WTC11 (cell line): ENCODE results near the gene ATP6V1F. TPM values are rescaled to one million over a fixed set of nuclear protein-coding genes. Genes with fewer than 3 reads are reported as not detected.

Source experiments
- ATAC-seq: fragments of 200-7000 bp; cut with Tn5 transposase; 2 replicates; pipeline ENCODE4 v1.10.0; 2021; ENCODE audit warnings: mild to moderate bottlenecking, moderate library complexity
- CTCF ChIA-PET: fragments of 300-600 bp; sonication (Branson Sonifier 250); formaldehyde crosslinking; loops from one replicate; lab custom pipeline; 2021; ENCODE audit warnings: antibody characterized with exemption; lab: Charles Lee
- POLR2A ChIA-PET: fragments of 350-600 bp; sonication (Branson Sonifier 250); formaldehyde crosslinking; loops from one replicate; lab custom pipeline; 2021; ENCODE audit warnings: antibody characterized with exemption; lab: Charles Lee
- DNase-seq: peaks from one replicate; pipeline ENCODE4 v3.0.0; 2021; ENCODE audit warnings: low spot score
- H3K27ac Mint-ChIP-seq: 2 replicates; pipeline ENCODE4 v1.8.0; 2021; ENCODE audit warnings: mixed read lengths
- H3K27me3 Mint-ChIP-seq: 2 replicates; pipeline ENCODE4 v1.8.0; 2021; ENCODE audit warnings: low read depth, mild to moderate bottlenecking, moderate library complexity, mixed read lengths
- H3K36me3 Mint-ChIP-seq: 2 replicates; pipeline ENCODE4 v1.8.0; 2021; ENCODE audit warnings: mixed read lengths
- H3K4me1 Mint-ChIP-seq: 2 replicates; pipeline ENCODE4 v1.8.0; 2022; ENCODE audit warnings: mixed read lengths
- H3K4me3 Mint-ChIP-seq: 2 replicates; pipeline ENCODE4 v1.8.0; 2021; ENCODE audit warnings: mild to moderate bottlenecking, moderate library complexity, mixed read lengths
- H3K9me3 Mint-ChIP-seq: 2 replicates; pipeline ENCODE4 v1.8.0; 2021; ENCODE audit warnings: mixed read lengths
- EMX1 ChIP-seq: fragments of 250-450 bp; sonication (Bioruptor Pico); IDR thresholded peaks from 2 replicates; pipeline ENCODE4 v1.8.0; 2021; ENCODE audit warnings: mild to moderate bottlenecking
- FOXP1 ChIP-seq: sonication (generic); formaldehyde crosslinking; IDR thresholded peaks from 2 replicates; pipeline ENCODE4 v1.8.0; 2022; ENCODE audit warnings: missing genetic modification reagents, mild to moderate bottlenecking, moderate library complexity, borderline replicate concordance
- GABPB1 ChIP-seq: sonication (generic); formaldehyde crosslinking; IDR thresholded peaks from 2 replicates; pipeline ENCODE4 v1.8.1; 2023; ENCODE audit warnings: mild to moderate bottlenecking, missing genetic modification reagents
- GRHL2 ChIP-seq: fragments of 250-450 bp; sonication (Bioruptor Pico); IDR thresholded peaks from 2 replicates; pipeline ENCODE4 v1.8.0; 2022; ENCODE audit warnings: mild to moderate bottlenecking, moderate library complexity; ENCODE audit not compliant: insufficient replicate concordance, severe bottlenecking
- IRF2 ChIP-seq: sonication (generic); formaldehyde crosslinking; IDR thresholded peaks from 2 replicates; pipeline ENCODE4 v1.8.0; 2022; ENCODE audit warnings: low read depth, missing genetic modification reagents, borderline replicate concordance
- JAZF1 ChIP-seq: fragments of 250-450 bp; sonication (Bioruptor Pico); IDR thresholded peaks from 2 replicates; pipeline ENCODE4 v1.9.0; 2021; ENCODE audit warnings: moderate library complexity, mild to moderate bottlenecking, inconsistent platforms
- JUN ChIP-seq: sonication (generic); formaldehyde crosslinking; IDR thresholded peaks from 2 replicates; pipeline ENCODE4 v1.8.0; 2023; ENCODE audit warnings: mild to moderate bottlenecking, missing genetic modification reagents
- NFE2L1 ChIP-seq: sonication (generic); formaldehyde crosslinking; IDR thresholded peaks from 2 replicates; pipeline ENCODE4 v1.8.1; 2023; ENCODE audit warnings: missing genetic modification reagents
- OVOL2 ChIP-seq: fragments of 250-450 bp; sonication (Bioruptor Pico); IDR thresholded peaks from 2 replicates; pipeline ENCODE4 v1.9.0; 2021; ENCODE audit warnings: mild to moderate bottlenecking, borderline replicate concordance
- ZNF121 ChIP-seq: sonication (generic); formaldehyde crosslinking; IDR thresholded peaks from 2 replicates; pipeline ENCODE4 v1.8.0; 2023; ENCODE audit warnings: missing genetic modification reagents
- ZNF532 ChIP-seq: fragments of 250-450 bp; sonication (Bioruptor Pico); IDR thresholded peaks from 2 replicates; pipeline ENCODE4 v1.9.0; 2021; ENCODE audit warnings: mild to moderate bottlenecking, borderline replicate concordance
- ZNF671 ChIP-seq: fragments of 250-450 bp; sonication (Bioruptor Pico); IDR thresholded peaks from 2 replicates; pipeline ENCODE4 v1.8.0; 2021; ENCODE audit warnings: mild to moderate bottlenecking
- total RNA-seq: library from RNA; stranded (reverse); gene quantifications from 3 replicates; pipeline ENCODE4 v1.2.3, GENCODE V29; 2021
- TF ChIP-seq, protein P1 (sequence below): sonication (generic); formaldehyde crosslinking; IDR thresholded peaks from 2 replicates; pipeline ENCODE4 v1.8.1; 2023; ENCODE audit warnings: mild to moderate bottlenecking, missing genetic modification reagents
- TF ChIP-seq, protein P2 (sequence below): fragments of 250-450 bp; sonication (Bioruptor Pico); IDR thresholded peaks from 2 replicates; pipeline ENCODE4 v1.9.0; 2021; ENCODE audit warnings: mild to moderate bottlenecking
- TF ChIP-seq, protein P3 (sequence below): sonication (generic); formaldehyde crosslinking; IDR thresholded peaks from 2 replicates; pipeline ENCODE4 v1.8.0; 2022; ENCODE audit warnings: mild to moderate bottlenecking, missing genetic modification reagents
- TF ChIP-seq, protein P4 (sequence below): sonication (generic); formaldehyde crosslinking; conservative IDR thresholded peaks from 2 replicates; pipeline ENCODE4 v1.8.1; 2023; ENCODE audit warnings: mild to moderate bottlenecking, low read depth, missing genetic modification reagents, moderate library complexity
- TF ChIP-seq, protein P5 (sequence below): sonication (generic); formaldehyde crosslinking; IDR thresholded peaks from 2 replicates; pipeline ENCODE4 v1.8.1; 2022; ENCODE audit warnings: mild to moderate bottlenecking, missing genetic modification reagents, moderate library complexity, borderline replicate concordance

The ATP6V1F gene
- total RNA-seq, 1 experiment from 2014 or later = 117 TPM

- no peaks in the 10 kb centered on the region for H3K9me3 Mint-ChIP-seq
- H3K27ac Mint-ChIP-seq = no peak overlapping the region
- H3K36me3 Mint-ChIP-seq = no peaks in the 10 kb centered on the region
- POLR2A ChIA-PET = interaction anchor here (0.7 kb wide), 1 partner anchor 91 kb away, joined by 6 read pairs; no protein-coding TSS in a partner anchor
- peak overlapping the region; percentile 64 for H3K4me3 Mint-ChIP-seq
- no peak for TF ChIP-seq FOXP1 (CRISPR knock-in tag)
- TF ChIP-seq, protein P1, sequence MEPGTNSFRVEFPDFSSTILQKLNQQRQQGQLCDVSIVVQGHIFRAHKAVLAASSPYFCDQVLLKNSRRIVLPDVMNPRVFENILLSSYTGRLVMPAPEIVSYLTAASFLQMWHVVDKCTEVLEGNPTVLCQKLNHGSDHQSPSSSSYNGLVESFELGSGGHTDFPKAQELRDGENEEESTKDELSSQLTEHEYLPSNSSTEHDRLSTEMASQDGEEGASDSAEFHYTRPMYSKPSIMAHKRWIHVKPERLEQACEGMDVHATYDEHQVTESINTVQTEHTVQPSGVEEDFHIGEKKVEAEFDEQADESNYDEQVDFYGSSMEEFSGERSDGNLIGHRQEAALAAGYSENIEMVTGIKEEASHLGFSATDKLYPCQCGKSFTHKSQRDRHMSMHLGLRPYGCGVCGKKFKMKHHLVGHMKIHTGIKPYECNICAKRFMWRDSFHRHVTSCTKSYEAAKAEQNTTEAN (CRISPR knock-in tag) = no peak
- no peak for TF ChIP-seq ZNF671
- TF ChIP-seq OVOL2 = no peak
- no peak for TF ChIP-seq JAZF1 (CRISPR knock-in tag)
- DNase-seq (no peak), ATAC-seq (no peak)
- CTCF ChIA-PET = interaction anchor here (1.0 to 2.6 kb wide), 4 partner anchors 12 to 51 kb away, joined by 3 to 9 read pairs (median 4); no protein-coding TSS in a partner anchor
- peaks cover 38% of the 10 kb centered on the region for H3K4me1 Mint-ChIP-seq
- H3K27me3 Mint-ChIP-seq = peaks cover 32% of the 10 kb centered on the region
Measured at GRCh38 chr7:128829391-128830166, 33.1 kb upstream of the ATP6V1F start.

DNA sequence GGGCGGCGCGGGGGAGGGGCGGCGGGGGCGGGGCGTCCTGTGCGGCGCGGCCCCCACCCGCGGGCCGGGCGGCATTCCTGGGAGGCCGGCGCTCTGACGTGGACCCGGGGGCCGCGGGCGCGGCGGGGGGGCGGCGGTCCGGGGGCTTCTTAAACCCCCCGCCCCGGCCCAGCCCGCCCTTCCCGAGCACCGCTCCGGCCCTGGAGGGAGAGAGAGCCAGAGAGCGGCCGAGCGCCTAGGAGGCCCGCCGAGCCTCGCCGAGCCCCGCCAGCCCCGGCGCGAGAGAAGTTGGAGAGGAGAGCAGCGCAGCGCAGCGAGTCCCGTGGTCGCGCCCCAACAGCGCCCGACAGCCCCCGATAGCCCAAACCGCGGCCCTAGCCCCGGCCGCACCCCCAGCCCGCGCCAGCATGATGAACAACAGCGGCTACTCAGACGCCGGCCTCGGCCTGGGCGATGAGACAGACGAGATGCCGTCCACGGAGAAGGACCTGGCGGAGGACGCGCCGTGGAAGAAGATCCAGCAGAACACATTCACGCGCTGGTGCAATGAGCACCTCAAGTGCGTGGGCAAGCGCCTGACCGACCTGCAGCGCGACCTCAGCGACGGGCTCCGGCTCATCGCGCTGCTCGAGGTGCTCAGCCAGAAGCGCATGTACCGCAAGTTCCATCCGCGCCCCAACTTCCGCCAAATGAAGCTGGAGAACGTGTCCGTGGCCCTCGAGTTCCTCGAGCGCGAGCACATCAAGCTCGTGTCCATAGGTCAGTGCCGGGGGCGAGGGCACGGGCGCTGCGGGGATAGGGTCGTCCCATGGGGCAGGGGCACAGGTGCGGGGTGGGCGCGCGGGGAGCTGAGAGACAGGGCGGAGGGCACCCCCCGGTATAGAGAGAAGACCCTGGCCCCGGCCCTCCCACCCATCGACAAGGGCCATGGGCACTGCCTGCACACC is 32.2 kb upstream of the ATP6V1F start, which contains the start of gene FLNC:
Gene FLNC, plus strand, starts transcription at position 176 of the 947 bp plus-strand sequence. Its CDS starts 232 bp downstream, at position 408.
- ChIA-PET POLR2A (interaction anchor here (0.9 to 1.2 kb wide), 4 partner anchors 8 to 59 kb away, joined by 3 read pairs; no protein-coding TSS in a partner anchor), CTCF (interaction anchor here (0.6 to 5.8 kb wide), 12 partner anchors 11 to 449 kb away, joined by 3 to 97 read pairs (median 8); partner anchors contain the start of gene ATP6V1F)
- no peaks in the 10 kb centered on the region for H3K36me3 Mint-ChIP-seq
- H3K27me3 Mint-ChIP-seq = peaks cover 32% of the 10 kb centered on the region
- no peak within 1 kb of the TSS for H3K27ac Mint-ChIP-seq
- peaks cover 39% of the 10 kb centered on the region for H3K4me1 Mint-ChIP-seq
- H3K9me3 Mint-ChIP-seq = no peaks in the 10 kb centered on the region
- peak; percentile 2; the same call in 1 of the 2 replicates for ATAC-seq
- peak within 1 kb of the TSS; percentile 77 for H3K4me3 Mint-ChIP-seq
- peak; percentile 45 for DNase-seq
- TF ChIP-seq NFE2L1 = peak; percentile 71; the same call in 1 of the 2 replicates
- TF ChIP-seq, protein P2, sequence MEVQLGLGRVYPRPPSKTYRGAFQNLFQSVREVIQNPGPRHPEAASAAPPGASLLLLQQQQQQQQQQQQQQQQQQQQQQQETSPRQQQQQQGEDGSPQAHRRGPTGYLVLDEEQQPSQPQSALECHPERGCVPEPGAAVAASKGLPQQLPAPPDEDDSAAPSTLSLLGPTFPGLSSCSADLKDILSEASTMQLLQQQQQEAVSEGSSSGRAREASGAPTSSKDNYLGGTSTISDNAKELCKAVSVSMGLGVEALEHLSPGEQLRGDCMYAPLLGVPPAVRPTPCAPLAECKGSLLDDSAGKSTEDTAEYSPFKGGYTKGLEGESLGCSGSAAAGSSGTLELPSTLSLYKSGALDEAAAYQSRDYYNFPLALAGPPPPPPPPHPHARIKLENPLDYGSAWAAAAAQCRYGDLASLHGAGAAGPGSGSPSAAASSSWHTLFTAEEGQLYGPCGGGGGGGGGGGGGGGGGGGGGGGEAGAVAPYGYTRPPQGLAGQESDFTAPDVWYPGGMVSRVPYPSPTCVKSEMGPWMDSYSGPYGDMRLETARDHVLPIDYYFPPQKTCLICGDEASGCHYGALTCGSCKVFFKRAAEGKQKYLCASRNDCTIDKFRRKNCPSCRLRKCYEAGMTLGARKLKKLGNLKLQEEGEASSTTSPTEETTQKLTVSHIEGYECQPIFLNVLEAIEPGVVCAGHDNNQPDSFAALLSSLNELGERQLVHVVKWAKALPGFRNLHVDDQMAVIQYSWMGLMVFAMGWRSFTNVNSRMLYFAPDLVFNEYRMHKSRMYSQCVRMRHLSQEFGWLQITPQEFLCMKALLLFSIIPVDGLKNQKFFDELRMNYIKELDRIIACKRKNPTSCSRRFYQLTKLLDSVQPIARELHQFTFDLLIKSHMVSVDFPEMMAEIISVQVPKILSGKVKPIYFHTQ (CRISPR knock-in tag) = no peak
- no peak for TF ChIP-seq EMX1 (CRISPR knock-in tag)
- TF ChIP-seq IRF2 (CRISPR knock-in tag) = no peak
- no peak for TF ChIP-seq JAZF1 (CRISPR knock-in tag)
- TF ChIP-seq GRHL2 = no peak
- TF ChIP-seq, protein P3, sequence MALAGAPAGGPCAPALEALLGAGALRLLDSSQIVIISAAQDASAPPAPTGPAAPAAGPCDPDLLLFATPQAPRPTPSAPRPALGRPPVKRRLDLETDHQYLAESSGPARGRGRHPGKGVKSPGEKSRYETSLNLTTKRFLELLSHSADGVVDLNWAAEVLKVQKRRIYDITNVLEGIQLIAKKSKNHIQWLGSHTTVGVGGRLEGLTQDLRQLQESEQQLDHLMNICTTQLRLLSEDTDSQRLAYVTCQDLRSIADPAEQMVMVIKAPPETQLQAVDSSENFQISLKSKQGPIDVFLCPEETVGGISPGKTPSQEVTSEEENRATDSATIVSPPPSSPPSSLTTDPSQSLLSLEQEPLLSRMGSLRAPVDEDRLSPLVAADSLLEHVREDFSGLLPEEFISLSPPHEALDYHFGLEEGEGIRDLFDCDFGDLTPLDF (CRISPR knock-in tag) = peak; percentile 50; the same call in 1 of the 2 replicates
- no peak for TF ChIP-seq GABPB1 (CRISPR knock-in tag)
- TF ChIP-seq, protein P4, sequence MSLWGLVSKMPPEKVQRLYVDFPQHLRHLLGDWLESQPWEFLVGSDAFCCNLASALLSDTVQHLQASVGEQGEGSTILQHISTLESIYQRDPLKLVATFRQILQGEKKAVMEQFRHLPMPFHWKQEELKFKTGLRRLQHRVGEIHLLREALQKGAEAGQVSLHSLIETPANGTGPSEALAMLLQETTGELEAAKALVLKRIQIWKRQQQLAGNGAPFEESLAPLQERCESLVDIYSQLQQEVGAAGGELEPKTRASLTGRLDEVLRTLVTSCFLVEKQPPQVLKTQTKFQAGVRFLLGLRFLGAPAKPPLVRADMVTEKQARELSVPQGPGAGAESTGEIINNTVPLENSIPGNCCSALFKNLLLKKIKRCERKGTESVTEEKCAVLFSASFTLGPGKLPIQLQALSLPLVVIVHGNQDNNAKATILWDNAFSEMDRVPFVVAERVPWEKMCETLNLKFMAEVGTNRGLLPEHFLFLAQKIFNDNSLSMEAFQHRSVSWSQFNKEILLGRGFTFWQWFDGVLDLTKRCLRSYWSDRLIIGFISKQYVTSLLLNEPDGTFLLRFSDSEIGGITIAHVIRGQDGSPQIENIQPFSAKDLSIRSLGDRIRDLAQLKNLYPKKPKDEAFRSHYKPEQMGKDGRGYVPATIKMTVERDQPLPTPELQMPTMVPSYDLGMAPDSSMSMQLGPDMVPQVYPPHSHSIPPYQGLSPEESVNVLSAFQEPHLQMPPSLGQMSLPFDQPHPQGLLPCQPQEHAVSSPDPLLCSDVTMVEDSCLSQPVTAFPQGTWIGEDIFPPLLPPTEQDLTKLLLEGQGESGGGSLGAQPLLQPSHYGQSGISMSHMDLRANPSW = no peak
- no peak for TF ChIP-seq ZNF121 (CRISPR knock-in tag)
- no peak for TF ChIP-seq OVOL2
- TF ChIP-seq, protein P5, sequence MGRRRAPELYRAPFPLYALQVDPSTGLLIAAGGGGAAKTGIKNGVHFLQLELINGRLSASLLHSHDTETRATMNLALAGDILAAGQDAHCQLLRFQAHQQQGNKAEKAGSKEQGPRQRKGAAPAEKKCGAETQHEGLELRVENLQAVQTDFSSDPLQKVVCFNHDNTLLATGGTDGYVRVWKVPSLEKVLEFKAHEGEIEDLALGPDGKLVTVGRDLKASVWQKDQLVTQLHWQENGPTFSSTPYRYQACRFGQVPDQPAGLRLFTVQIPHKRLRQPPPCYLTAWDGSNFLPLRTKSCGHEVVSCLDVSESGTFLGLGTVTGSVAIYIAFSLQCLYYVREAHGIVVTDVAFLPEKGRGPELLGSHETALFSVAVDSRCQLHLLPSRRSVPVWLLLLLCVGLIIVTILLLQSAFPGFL (CRISPR knock-in tag) = no peak
- peak; percentile 83; the same call in 1 of the 2 replicates for TF ChIP-seq JUN (CRISPR knock-in tag)
- TF ChIP-seq ZNF532 = no peak
